ENCODE measurements around the gene TSPAN3. TPM values are rescaled to one million over a fixed set of nuclear protein-coding genes. Genes with fewer than 3 reads are reported as not detected.

Gene TSPAN3
- total RNA-seq, 1 donor: 182 TPM

DNA sequence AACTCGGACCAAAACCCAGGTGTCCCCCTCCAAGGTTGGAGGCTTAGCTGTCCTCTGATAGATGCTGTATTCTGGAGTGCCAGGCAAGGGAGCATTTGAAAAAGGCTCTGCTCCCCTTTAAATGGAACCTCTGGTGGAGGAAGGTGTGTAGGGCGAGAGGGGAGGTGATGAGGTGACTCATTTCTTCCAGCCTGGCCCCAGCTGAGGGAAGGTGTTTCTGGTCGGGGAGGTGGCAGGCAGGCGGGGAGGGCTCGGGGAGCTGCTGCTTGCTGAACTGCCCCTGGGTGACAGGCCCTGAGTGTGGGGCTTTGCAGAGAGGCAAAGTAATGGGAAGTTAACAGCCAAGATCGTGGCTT is 57.2 kb downstream of the TSPAN3 start:
- peak in 2 of 3 donors; percentile 68 to 83 for DNase-seq (ENCODE audit: low read depth in 2 of 3, low spot score in 2 of 3)

DNA sequence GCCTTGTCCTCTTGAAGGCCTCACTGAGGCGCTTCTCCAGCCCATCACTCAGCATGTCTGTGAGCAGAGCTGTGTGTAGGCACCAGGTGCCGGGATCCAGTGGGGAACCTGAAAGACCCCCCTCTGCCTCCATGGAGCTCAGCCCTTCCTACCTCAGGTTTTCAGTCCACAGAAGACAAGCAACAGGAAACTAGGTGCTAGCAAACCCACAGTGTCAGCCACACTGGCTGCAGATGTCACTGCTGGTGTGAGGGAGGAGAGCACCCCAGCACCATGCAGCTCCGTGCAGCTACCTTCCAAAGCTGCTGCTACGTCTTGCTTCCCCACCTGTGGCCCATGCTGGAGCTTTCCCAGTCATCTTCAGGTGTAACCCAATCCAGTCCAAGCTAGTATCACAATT is 58.0 kb downstream of the TSPAN3 start:
- DNase-seq (ENCODE audit: low read depth in 2 of 3, low spot score in 2 of 3): no peak

DNA sequence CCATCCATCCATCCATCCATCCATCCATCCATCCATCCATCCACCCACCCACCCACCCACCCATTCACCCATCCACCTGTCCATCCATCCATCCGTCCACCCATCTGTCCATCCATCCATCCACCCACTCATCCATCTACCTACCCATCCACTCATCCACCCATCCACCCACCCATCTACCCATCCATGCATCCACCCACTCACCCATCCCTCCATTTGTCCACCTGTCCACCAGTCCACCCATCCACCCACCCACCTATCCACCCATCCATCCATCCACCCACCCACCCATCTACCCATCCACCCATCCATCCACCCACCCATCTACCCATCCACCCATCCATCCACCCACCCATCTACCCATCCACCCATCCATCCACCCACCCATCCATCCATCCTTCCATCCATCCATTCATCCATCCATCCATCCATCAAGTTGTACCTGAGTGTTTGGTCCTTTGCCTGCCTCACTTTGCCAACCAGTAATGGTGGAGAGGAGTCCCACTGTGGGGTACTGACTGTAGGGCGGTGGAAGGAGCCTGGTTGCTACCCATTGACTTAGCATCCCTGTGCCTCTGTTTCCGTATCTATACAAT is 58.7 kb downstream of the TSPAN3 start:
- no peak for DNase-seq (ENCODE audit: low read depth in 2 of 3, low spot score in 2 of 3)

DNA sequence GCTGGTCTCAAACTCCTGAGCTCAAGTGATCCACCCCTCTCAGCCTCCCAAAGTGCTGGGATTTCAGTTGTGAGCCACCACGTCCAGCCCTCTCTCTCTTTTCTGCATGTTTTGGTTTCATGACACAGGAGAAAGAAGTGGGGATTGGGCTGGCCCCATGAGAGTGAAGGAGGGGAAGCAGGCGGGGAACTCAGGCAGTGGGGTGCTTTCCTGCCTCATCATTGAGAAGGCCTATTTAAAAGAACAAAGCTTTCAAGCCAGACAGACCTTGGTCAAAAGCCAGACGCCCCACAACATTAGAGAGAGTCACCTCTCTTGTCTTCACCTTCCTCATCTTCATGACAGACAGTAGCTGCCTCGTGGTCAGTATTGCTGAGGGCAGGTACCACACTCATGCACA is 60.1 kb downstream of the TSPAN3 start:
- no peak for DNase-seq (ENCODE audit: low read depth in 2 of 3, low spot score in 2 of 3)

DNA sequence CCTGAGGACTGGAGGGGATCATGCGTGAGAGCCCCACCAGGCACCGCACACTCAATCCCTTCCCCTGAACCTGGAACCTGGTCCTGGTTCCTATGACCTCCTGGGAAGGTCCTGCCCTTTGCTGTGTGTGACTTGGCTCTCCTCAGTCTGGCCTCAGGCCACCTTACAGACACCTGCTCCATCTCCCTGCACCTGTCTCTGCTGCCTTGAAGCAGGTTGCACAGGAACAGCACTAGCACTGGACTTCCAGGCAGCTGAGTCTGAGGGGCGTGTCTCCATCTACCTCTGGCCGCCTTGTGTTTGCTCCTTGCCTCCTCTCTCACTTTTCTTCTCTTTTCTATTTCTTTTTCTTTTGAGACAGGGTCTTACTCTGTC is 60.6 kb downstream of the TSPAN3 start:
- DNase-seq (ENCODE audit: low read depth in 2 of 3, low spot score in 2 of 3): no peak

DNA sequence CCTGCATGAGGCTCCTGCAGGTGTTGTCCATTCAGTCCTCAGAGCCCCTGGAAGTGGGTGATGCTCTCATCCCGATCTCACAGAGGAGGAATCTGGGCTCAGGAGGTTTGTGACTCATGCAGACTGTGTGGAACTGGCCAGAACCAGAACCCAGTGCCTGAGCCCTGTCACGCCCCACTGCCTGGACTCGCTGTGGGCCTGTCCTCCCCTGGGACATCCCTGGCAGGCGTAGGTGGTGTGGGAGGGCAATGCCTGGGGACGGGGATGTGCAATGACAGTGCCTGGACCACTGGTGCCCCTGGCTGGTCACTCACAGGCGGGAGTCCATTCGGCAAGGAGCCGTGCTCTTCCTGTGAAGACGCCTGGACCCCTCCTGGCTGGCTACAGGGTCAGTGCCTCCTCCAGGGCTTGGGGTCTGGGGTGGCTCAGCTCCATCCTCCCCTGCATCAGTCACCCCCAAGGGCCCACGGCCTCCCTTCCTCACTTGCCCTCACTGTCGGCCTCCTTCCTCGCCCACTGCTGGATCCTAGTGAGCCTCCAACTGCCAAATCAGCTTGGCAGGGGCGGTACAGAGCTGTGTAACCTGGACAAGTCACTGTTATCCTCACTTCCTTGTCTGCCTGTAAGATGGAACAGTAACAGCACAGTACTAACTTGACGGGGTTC is 61.1 kb downstream of the TSPAN3 start:
- no peak for DNase-seq (ENCODE audit: low read depth in 2 of 3, low spot score in 2 of 3)

DNA sequence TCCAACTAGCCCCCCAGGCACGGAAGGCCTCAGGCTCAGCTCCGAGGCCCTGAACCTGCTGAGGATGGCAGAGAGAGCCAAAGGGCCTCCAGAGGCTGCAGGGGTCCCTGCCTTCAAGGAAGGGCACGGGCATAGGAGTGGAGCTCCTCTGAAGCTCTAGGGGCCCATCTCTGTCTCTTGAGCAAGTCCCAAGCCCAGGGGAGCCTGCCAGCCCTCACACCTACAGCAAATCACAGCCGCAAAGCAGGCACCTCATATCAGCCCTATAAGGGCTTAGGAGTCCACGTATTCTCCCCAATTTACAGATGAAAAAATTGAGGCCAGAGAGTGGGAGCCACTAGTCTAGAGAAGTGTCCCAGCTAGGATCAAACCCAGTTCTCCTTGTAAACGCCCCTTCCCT is 61.7 kb downstream of the TSPAN3 start:
- DNase-seq (ENCODE audit: low read depth in 2 of 3, low spot score in 2 of 3): no peak

DNA sequence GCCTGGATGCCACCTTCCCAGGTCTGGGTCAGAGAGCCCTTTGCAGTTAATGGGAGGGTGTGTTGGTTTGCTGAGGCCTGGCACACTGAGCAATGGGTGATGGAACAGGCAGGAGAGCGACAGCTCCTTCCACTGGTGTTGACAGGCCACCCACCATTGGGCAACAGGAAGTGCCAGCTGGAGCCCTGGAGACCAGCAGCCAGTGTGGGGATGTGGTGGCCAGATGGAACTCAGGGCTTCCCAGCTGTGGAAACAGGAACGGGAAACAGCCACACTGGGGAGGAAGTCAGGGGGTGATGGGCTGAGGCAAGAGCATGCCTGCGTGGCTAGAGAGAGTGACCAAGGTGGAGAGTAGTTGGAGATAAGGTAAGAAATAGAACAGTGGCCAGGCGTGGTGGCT is 66.7 kb downstream of the TSPAN3 start:
- DNase-seq (ENCODE audit: low read depth in 2 of 3, low spot score in 2 of 3): peak in 1 of 3 donors; percentile 65

DNA sequence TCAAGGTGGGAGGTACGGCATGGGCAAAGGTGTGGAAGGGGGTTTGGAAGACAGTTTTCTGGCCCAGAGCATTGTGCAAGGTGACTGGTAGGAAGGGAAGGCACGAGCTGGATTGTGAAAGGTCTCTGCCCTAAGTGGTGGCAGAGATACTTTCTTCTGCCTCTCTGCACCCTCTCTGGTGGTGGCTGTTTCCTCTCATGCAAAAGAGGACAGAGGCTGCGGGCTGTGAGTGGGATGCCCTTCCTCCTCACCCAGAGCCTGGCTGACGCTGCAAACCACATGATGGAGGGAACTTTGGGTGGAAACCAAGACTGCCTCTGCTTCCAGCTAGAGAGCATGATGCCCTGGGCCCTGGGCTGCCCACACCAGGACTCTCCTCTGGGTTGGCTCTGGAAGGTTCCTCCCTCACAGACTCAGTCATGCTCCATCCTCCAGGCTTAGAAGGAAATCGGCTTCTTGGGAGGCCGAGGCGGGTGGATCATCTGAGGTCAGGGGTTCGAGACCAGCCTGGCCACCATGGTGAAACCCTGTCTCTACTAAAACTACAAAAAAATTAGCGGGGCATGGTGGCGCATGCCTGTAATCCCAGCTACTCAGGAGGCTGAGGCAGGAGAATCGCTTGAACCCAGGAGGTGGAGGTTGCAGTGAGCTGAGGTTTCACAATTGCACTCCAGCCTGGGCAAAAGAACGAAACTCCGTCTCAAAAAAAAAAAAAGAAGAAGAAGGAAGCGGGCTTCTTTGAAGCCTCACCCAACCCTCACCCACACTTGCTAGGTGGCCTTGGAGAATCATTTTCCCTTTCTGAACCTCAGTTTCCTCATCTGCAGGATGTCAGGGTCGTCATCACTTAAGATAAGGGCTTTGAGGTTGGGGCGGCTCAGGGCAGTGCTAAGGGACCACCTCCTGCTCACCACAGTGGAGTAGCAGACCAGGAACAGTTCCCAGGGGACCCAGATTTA is 67.7 kb downstream of the TSPAN3 start:
- DNase-seq (ENCODE audit: low read depth in 2 of 3, low spot score in 2 of 3): peak in 2 of 3 donors; percentile 47 to 67

DNA sequence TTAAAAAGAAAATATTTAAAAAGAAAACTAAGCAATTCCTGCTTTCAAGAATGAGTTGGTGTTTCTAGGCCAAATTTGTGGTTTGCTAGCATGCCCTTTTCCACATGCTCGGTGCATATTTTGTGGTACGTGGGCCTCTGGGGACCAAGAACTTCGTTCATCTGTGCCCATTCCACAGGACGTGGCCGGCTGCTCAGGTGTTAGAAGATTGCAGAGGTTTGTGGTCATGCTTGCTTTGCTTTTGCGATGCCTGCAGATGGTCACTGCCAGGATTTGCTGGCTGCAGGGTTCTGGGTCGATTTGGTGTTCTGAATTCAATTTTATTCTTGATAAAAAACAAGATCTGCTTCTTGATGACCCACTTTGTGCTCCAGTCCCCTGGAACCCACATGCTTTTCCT is 68.5 kb downstream of the TSPAN3 start:
- DNase-seq (ENCODE audit: low read depth in 2 of 3, low spot score in 2 of 3): no peak

DNA sequence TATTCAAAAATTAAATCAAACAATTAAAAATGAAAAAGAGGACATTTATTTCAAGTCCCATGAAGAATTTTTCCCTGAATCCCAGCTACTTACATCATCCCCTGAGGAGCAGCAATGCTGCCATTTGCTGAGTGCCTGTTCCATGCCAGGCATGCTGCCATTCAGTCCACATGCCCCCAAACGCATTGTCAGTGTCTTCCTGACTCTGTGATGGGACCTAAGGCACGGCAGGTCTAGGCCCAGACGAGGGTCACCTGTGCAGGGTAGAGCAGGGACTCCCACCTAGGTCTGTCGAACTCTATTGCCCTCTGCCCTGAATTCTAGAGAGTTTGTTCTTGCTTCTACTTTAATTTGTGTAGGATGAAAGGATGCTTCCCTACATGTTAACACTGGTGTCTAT is 68.9 kb downstream of the TSPAN3 start:
- DNase-seq (ENCODE audit: low read depth in 2 of 3, low spot score in 2 of 3): no peak

DNA sequence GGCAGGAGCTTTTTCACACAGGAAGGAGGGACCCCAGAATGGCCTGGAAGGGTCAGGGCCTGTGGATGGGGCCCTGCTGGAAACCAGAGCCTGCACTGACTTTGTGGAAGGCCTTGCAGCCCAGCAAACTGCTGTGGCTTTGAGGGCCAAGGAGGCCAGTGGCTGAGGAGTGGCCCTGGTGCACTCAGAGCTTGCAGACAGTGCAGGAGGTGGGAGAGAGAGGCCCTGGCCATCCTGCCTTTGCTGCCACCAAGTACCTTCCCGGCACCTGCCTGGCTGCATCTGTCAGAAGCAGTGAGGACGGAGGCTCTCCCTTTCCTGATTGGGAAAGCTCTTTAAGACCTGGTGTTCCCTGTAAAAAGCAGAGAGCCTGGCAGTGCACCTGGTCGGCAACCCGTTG is 69.6 kb downstream of the TSPAN3 start:
- DNase-seq (ENCODE audit: low read depth in 2 of 3, low spot score in 2 of 3): no peak

DNA sequence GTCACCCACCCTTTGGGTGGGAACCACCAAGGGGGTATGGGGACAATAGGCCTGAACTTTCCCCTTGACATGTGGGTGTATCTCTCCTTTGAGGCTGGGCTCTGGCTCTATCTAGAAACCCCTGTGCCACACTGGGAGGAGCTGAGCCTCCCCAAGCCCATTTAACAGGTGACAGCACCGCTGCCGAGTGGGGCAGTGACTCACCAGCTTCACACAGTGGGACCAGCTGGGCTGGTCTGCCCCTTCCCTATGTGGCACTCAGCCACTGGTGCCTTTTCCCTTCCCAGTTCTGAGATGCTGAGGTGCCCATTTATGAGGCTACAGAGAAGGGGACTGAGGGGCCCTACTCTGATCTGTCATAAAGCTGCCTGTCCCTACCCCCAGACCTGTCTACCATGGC is 70.9 kb downstream of the TSPAN3 start:
- no peak for DNase-seq (ENCODE audit: low read depth in 2 of 3, low spot score in 2 of 3)

DNA sequence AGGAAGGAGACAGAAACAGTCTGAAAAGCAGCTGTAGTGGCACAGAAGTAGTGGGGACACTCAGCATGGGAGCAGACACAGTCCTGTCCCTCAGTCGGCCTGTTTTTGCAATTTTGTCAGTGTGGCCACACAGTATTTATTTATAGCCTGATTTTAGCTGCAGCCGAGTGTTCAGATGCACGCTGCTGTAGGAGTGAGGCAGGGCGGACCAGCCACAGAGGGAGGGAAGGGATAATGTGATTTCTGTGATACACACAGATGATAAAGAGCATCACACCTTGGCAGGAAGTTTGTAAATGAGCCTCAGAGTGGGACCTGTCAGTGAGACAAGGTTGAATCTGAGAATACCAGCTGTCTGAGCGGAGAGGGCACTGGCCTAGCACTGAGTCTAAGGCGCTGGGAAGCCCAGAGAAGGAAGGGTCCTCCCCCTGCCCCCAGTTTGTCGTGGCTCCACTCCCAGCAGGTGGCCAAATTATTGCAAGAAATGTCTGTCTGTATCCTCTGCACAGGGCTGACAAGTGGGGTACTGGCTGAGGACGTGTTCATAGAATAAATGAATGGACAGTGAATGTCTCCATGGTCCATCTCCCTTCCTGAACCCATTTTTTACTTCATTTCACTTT is 72.1 kb downstream of the TSPAN3 start:
- DNase-seq (ENCODE audit: low read depth in 2 of 3, low spot score in 2 of 3): no peak

DNA sequence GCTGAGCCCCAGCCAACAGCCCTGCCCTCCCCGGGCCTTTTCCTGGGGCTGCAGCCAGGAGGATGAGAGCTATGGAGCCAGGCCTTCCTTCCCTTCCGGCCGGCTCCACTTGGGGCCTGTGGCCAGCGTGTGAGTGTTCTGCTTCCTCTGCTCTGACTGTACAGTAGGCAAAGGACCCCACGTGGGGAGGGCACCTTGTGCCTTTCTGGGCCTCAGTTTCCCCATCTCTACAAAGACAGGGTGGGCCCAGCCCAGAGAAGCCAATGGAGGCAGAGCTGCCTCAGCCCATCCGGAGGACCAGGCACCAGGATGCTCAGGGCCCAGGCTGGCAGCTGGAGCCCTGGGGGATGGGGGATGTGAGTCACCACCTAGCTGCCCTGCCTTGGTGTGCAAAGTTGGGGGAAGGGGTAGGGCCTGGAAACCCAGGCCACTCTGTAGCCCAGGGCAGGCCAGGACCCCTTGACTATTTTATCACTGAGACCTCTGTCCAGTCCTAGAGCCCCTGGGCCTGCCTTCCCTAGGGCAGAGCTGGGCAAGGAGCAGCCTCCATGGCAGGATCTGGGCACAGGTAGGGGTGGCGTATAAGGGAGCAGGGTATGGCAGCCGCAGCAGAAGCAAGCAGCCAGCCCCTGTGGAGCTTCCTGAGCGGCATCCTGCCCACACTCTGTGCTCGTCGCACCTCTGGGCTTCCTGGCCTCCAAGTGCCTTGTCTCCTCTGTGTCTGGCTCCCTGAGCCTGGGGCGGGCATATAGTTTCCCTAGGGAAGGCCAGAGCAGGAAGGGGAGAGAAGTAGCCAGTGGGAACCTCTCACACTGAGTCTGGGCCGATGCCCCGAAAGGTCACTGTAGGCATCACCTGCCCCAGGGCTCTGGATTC is 74.1 kb downstream of the TSPAN3 start:
- DNase-seq (ENCODE audit: low read depth in 2 of 3, low spot score in 2 of 3): no peak

DNA sequence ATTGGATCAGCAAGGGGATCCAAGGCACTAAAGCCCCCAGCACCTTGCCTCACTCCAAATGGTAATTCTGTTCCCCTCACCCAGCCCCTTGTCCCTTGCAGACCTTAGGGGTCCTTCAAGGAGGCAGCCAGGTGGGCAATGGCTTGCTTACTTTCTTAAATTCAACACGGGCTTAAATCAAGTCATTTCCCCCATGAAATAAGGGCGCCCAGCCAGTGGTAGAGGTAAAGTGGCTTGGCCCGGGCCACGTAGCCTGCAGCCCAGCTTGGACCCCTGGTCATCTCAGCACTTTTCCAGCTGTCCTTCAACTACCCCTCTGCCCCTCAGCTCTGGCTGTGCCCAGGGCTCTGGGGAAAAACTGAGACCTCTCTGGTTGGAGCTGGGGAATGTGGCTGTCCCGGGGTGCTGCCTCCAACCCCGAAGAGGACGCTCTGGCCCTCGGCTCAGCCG is 74.8 kb downstream of the TSPAN3 start:
- DNase-seq (ENCODE audit: low read depth in 2 of 3, low spot score in 2 of 3): no peak

DNA sequence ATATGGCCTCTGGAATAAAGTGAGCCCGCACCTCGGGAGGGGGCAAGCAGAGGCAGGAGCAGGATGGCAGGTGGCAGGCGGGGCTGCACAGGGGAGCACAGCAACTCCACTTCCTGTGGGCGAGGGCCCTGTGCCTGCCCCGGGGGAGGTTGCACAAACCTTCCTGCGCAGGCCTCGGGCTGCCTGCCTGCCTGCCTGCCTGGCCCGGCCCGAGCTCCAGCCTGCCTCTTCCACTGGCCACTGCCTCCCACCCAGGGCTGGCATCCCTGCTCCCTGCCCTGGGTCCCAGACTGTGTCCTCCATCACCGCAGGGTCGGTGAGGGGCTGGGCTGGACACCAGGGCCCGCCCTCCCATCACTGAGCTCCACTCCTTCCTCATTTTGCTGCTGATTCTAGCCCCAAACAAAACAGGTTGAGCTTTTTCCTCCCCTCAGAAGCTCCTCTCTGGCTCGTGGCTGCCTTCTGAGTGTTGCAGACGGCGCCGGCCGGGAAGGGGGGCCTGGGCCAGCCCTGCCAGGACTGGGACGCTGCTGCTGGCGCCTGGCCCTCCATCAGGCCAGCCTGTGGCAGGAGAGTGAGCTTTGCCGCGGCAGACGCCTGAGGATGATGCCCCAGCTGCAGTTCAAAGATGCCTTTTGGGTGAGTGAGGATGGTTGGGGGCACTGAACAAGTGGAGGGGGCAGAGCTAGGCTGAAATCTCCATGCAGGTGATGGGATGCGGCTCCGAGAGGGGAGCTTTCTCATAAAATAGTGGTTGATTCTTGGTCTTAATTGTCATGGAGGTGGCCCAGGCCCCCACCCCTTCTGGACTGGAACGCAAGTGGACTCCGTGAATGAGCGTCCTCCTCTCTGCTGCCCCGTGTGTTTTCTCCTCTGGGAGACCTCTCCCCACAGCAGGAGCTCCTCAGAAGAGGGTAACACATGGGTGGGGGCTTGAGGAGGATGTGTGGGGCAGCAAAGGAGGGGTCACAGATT is 75.7 kb downstream of the TSPAN3 start, which contains the start of gene PSTPIP1:
Gene PSTPIP1 (plus strand): TSS at position 156 of the 975 bp plus-strand sequence. CDS start 448 bp downstream, at position 604.
- peak; percentile 37 to 73 (median 50) for DNase-seq (ENCODE audit: low read depth in 2 of 3, low spot score in 2 of 3)

DNA sequence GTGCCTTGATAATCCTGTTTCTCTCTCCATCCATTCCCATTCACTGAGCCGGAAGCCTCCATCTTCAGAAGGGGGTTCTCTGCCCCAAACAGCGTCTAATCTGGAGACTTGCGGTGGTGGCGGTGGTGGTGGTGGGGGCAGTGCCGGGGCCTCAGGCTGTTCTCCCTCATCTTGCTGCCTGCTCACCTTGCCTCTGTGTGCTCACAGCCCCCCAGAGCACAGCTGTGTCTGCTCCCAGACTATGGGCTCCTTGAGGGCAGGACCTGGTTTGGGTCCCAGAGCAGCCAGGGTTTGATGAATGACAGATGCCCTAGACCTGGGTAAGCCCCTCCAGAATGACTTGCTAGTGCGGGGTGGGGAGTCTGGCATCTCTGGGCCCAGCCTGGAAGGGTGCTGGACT is 76.4 kb downstream of the TSPAN3 start:
- DNase-seq (ENCODE audit: low read depth in 2 of 3, low spot score in 2 of 3): no peak

DNA sequence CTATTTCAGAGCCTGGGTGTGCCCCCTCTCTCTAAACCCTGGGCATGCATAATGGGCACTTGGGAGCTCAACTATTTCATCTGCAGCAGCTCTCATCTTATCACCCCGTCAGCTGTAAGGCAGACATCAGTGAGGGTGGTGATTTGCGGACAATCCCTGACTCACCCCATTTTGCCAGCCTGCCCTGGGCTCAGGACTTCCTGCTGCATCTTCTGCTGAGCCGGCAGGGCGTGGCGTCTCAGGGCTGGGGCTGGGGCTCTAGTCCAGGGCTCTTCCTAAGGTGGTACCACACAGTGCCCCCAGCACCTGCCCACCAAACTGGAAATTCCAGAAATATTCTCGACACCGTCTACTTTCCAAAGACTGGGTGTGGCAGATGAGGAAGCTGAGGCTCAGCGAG is 76.9 kb downstream of the TSPAN3 start:
- no peak for DNase-seq (ENCODE audit: low read depth in 2 of 3, low spot score in 2 of 3)
